H1 (cell line): ENCODE data around the gene ARMS2. TPM values are rescaled to one million over a fixed set of nuclear protein-coding genes. Genes with fewer than 3 reads are reported as not detected.
A peak's percentile ranks its signal among the peaks of the same experiment; 100 is the strongest.

ENCODE experiments used
- CTCF ChIA-PET: fragments of 300-600 bp; sonication (Branson Sonifier 250); formaldehyde crosslinking; loops from one replicate; lab custom pipeline; 2021; ENCODE audit not compliant: partially characterized antibody; lab: Charles Lee
- POLR2A ChIA-PET: fragments of 300-600 bp; sonication (Branson Sonifier 250); formaldehyde crosslinking; loops from one replicate; lab custom pipeline; 2021; ENCODE audit warnings: inconsistent platforms; ENCODE audit not compliant: partially characterized antibody; lab: Charles Lee
- DNase-seq, 2 experiments: peaks; one replicate each; pipeline versions ENCODE4 v3.0.0 to v3.0.0-alpha.2; 2010 to 2022; ENCODE audit warnings: low spot score in 2 of 2, low read depth in 1 of 2, mixed read lengths in 1 of 2
- FAIRE-seq: peaks from 2 replicates; lab custom pipeline; 2011; peaks lifted over from hg19 to GRCh38; lab: Jason Lieb, UNC
- H2AFZ ChIP-seq: 2 replicates; pipeline ENCODE4 v1.8.1; 2012; ENCODE audit warnings: low read length, inconsistent platforms
- H2AK5ac ChIP-seq: 2 replicates; pipeline ENCODE4 v1.6.1; 2013; ENCODE audit warnings: low read depth, low read length
- H2BK120ac ChIP-seq: replicated peaks from 2 replicates; pipeline ENCODE3; 2013; ENCODE audit warnings: low read depth, low read length, inconsistent platforms
- H2BK12ac ChIP-seq: 2 replicates; pipeline ENCODE4 v1.6.1; 2013; ENCODE audit warnings: low read depth, low read length
- H2BK15ac ChIP-seq: 2 replicates; pipeline ENCODE4 v1.6.1; 2013; ENCODE audit warnings: low read length
- H2BK20ac ChIP-seq: 2 replicates; pipeline ENCODE4 v1.6.1; 2013; ENCODE audit warnings: low read length
- H2BK5ac ChIP-seq: 2 replicates; pipeline ENCODE4 v1.6.1; 2013; ENCODE audit warnings: low read depth, low read length
- H3K14ac ChIP-seq: 2 replicates; pipeline ENCODE4 v1.6.1; 2013; ENCODE audit warnings: inconsistent platforms; ENCODE audit not compliant: insufficient read length
- H3K18ac ChIP-seq: 2 replicates; pipeline ENCODE4 v1.6.1; 2013; ENCODE audit warnings: low read length; ENCODE audit errors: extremely low read depth
- H3K23ac ChIP-seq: 2 replicates; pipeline ENCODE4 v1.6.1; 2013; ENCODE audit warnings: inconsistent platforms; ENCODE audit not compliant: insufficient read length
- H3K23me2 ChIP-seq: 2 replicates; pipeline ENCODE4 v1.6.1; 2013; ENCODE audit warnings: low read depth, low read length
- H3K27ac ChIP-seq: 2 replicates; pipeline ENCODE4 v1.6.1; 2011; ENCODE audit warnings: low read depth, low read length, inconsistent platforms
- H3K27me3 ChIP-seq, 4 experiments: replicated peaks in 1 of 4; 1 replicate in 1 of 4; 2 replicates in 3 of 4; pipeline versions ENCODE4 v1.6.1 to v1.8.1; 2011 to 2013; ENCODE audit warnings: low read length in 3 of 4, mild to moderate bottlenecking in 3 of 4, inconsistent platforms in 2 of 4, mixed read lengths in 2 of 4, moderate library complexity in 1 of 4; ENCODE audit not compliant: control insufficient read depth in 3 of 4, insufficient read depth in 3 of 4; ENCODE audit errors: extremely low read depth in 1 of 4
- H3K36me3 ChIP-seq, 4 experiments: 2 replicates each; pipeline versions ENCODE4 v1.6.1 to v1.8.1; 2011 to 2013; ENCODE audit warnings: mild to moderate bottlenecking in 4 of 4, low read length in 3 of 4, moderate library complexity in 2 of 4, control low read depth in 1 of 4, inconsistent platforms in 1 of 4; ENCODE audit not compliant: insufficient read depth in 4 of 4, control insufficient read depth in 2 of 4
- H3K4ac ChIP-seq: replicated peaks from 2 replicates; pipeline ENCODE3; 2013; ENCODE audit warnings: low read length, low read depth, mixed read lengths, inconsistent platforms; ENCODE audit not compliant: insufficient read length
- H3K4me1 ChIP-seq, 4 experiments: replicated peaks in 1 of 4; 1 replicate in 1 of 4; 2 replicates in 3 of 4; pipeline versions ENCODE4 v1.6.1 to v1.8.1; 2011 to 2013; ENCODE audit warnings: low read length in 3 of 4, inconsistent platforms in 2 of 4, mixed read lengths in 1 of 4; ENCODE audit not compliant: insufficient read depth in 4 of 4, control insufficient read depth in 3 of 4
- H3K4me2 ChIP-seq, 2 experiments: 2 replicates each; pipeline versions ENCODE4 v1.6.1 to v1.8.1; 2011 to 2013; ENCODE audit warnings: low read depth in 2 of 2, low read length in 2 of 2, control low read depth in 1 of 2, inconsistent platforms in 1 of 2, mild to moderate bottlenecking in 1 of 2; ENCODE audit not compliant: insufficient read depth in 1 of 2
- H3K4me3 ChIP-seq, 4 experiments: fragments of 200-600, 300-600 bp in 1 of 4; sonication (generic), shearing (Covaris generic), sonication (Bioruptor Twin) in 1 of 4; 2 replicates each; pipeline versions ENCODE4 v1.5.1 to v1.8.1; 2011 to 2016; ENCODE audit warnings: low read length in 4 of 4, low read depth in 3 of 4, control low read depth in 2 of 4, inconsistent platforms in 2 of 4, mild to moderate bottlenecking in 2 of 4, mixed read lengths in 1 of 4, moderate library complexity in 1 of 4; ENCODE audit not compliant: insufficient read depth in 2 of 4; ENCODE audit errors: extremely low read depth in 1 of 4
- H3K56ac ChIP-seq: replicated peaks from 2 replicates; pipeline ENCODE3; 2013; ENCODE audit warnings: low read depth, mild to moderate bottlenecking, mixed read lengths, low read length, inconsistent platforms; ENCODE audit not compliant: insufficient read length
- H3K79me1 ChIP-seq: 2 replicates; pipeline ENCODE4 v1.6.1; 2013; ENCODE audit warnings: low read depth, low read length, control low read depth
- H3K79me2 ChIP-seq, 2 experiments: 2 replicates each; pipeline versions ENCODE4 v1.6.1 to v1.8.1; 2012 to 2013; ENCODE audit warnings: low read length in 2 of 2, mild to moderate bottlenecking in 2 of 2, inconsistent platforms in 1 of 2; ENCODE audit not compliant: insufficient read depth in 2 of 2, control insufficient read depth in 1 of 2
- H3K9ac ChIP-seq, 4 experiments: replicated peaks in 1 of 4; 1 replicate in 1 of 4; 2 replicates in 3 of 4; pipeline versions ENCODE4 v1.6.1 to v1.8.1; 2011 to 2013; ENCODE audit warnings: low read depth in 3 of 4, low read length in 3 of 4, control low read depth in 2 of 4, mild to moderate bottlenecking in 2 of 4, moderate library complexity in 2 of 4, inconsistent platforms in 1 of 4; ENCODE audit errors: extremely low read depth in 1 of 4
- H3K9me3 ChIP-seq, 2 experiments: 2 replicates each; pipeline versions ENCODE4 v1.6.1 to v1.8.1; 2012 to 2013; ENCODE audit warnings: mild to moderate bottlenecking in 2 of 2, moderate library complexity in 2 of 2, control low read depth in 1 of 2, inconsistent platforms in 1 of 2, low read depth in 1 of 2, low read length in 1 of 2, mixed read lengths in 1 of 2; ENCODE audit not compliant: insufficient read depth in 2 of 2
- H4K20me1 ChIP-seq, 2 experiments: replicated peaks in 1 of 2; 2 replicates each; pipeline versions ENCODE3 to v1.8.1; 2011 to 2013; ENCODE audit warnings: inconsistent platforms in 2 of 2, low read length in 2 of 2, mild to moderate bottlenecking in 1 of 2; ENCODE audit not compliant: insufficient read depth in 2 of 2, control insufficient read depth in 1 of 2
- H4K5ac ChIP-seq: 2 replicates; pipeline ENCODE4 v1.6.1; 2013; ENCODE audit warnings: low read length, low read depth, mixed read lengths, inconsistent platforms; ENCODE audit not compliant: insufficient read length
- H4K8ac ChIP-seq: 2 replicates; pipeline ENCODE4 v1.8.0; 2013; ENCODE audit warnings: mild to moderate bottlenecking, moderate library complexity, low read length, inconsistent platforms; ENCODE audit not compliant: insufficient read depth; ENCODE audit errors: extremely low read depth
- H4K91ac ChIP-seq: replicated peaks from 2 replicates; pipeline ENCODE3; 2013; ENCODE audit warnings: low read length, mixed read lengths, inconsistent platforms; ENCODE audit not compliant: insufficient read length
- BACH1 ChIP-seq: IDR thresholded peaks from 2 replicates; pipeline ENCODE4 v1.6.1; 2012; ENCODE audit warnings: low read length, improper control_type of control experiment
- CBX5 ChIP-seq: fragments of 300-800, 300-1000 bp; sonication (generic); IDR thresholded peaks from 2 replicates; pipeline ENCODE4 v1.7.1; 2016; ENCODE audit warnings: antibody characterized with exemption, low read length, low read depth
- CTCF ChIP-seq, 3 experiments: IDR thresholded peaks; 1 replicate in 2 of 3; 2 replicates in 1 of 3; pipeline versions ENCODE4 v1.5.1 to v1.6.1; 2011; ENCODE audit warnings: low read length in 3 of 3, mild to moderate bottlenecking in 3 of 3, inconsistent platforms in 2 of 3, low read depth in 1 of 3, moderate library complexity in 1 of 3; ENCODE audit not compliant: insufficient read depth in 1 of 3; ENCODE audit errors: control extremely low read depth in 1 of 3
- EP300 ChIP-seq, 2 experiments: IDR thresholded peaks; 1 replicate in 1 of 2; 2 replicates in 1 of 2; pipeline ENCODE4 v1.6.1; 2011 to 2012; ENCODE audit warnings: low read depth in 2 of 2, low read length in 2 of 2, mild to moderate bottlenecking in 2 of 2, borderline replicate concordance in 1 of 2, inconsistent platforms in 1 of 2, moderate library complexity in 1 of 2
- GTF2F1 ChIP-seq: IDR thresholded peaks from 2 replicates; pipeline ENCODE4 v1.6.1; 2012; ENCODE audit warnings: low read depth, low read length, improper control_type of control experiment, borderline replicate concordance
- PHF8 ChIP-seq: fragments of 200-600 bp; sonication (generic); conservative IDR thresholded peaks from 2 replicates; pipeline ENCODE4 v1.7.1; 2012; ENCODE audit warnings: low read depth, mild to moderate bottlenecking, inconsistent platforms, low read length, moderate library complexity
- POLR2A ChIP-seq, 2 experiments: IDR thresholded peaks; 1 replicate in 1 of 2; 2 replicates in 1 of 2; pipeline ENCODE4 v1.6.1; 2011; ENCODE audit warnings: low read depth in 2 of 2, low read length in 2 of 2, mild to moderate bottlenecking in 2 of 2; ENCODE audit errors: control extremely low read depth in 1 of 2
- SAP30 ChIP-seq: fragments of 300-600 bp; sonication (generic); IDR thresholded peaks from 2 replicates; pipeline ENCODE4 v1.7.1; 2012; ENCODE audit warnings: low read length, moderate library complexity, mild to moderate bottlenecking, inconsistent platforms; ENCODE audit not compliant: insufficient read depth, insufficient replicate concordance
- SP1 ChIP-seq: IDR thresholded peaks from 2 replicates; pipeline ENCODE4 v1.6.1; 2011; ENCODE audit warnings: low read depth, low read length
- WGBS, 2 experiments: shearing (Covaris generic) in 1 of 2; methylation state at CpG; one replicate each; pipeline versions ENCODE4 v1.1.6 to v1.1.7; 2013 to 2015; ENCODE audit warnings: low lambda C conversion rate in 2 of 2, mixed read lengths in 2 of 2, inconsistent platforms in 1 of 2, low coverage in 1 of 2, missing lambda C conversion rate in 1 of 2; ENCODE audit not compliant: insufficient replicate concordance in 2 of 2, insufficient coverage in 1 of 2, insufficient read length in 1 of 2; ENCODE audit errors: extremely low coverage in 1 of 2, missing lambda C conversion rate in 1 of 2; 5-methylcytosine and 5-hydroxymethylcytosine counted together
- polyA plus RNA-seq, 7 experiments: library from polyadenylated mRNA; depleted of rRNA in 3 of 7; stranded (reverse) in 5 of 7; unstranded in 2 of 7; fragments of >200 nt in 5 of 7; fragments of 200-250 nt in 2 of 7; gene quantifications; 1 replicate in 5 of 7; 2 replicates in 1 of 7; 4 replicates in 1 of 7; pipeline versions ENCODE4 v1.2.1 to v1.2.3, GENCODE V29; 2011 to 2013; ENCODE audit warnings: missing spikeins in 2 of 7, mixed read lengths in 2 of 7
- total RNA-seq: library from RNA; stranded (reverse); fragmentation: NEBNext Ultra II Directional; extraction: Animal tissue kit (Norgen Biotek cat#: 25700); gene quantifications from 2 replicates; pipeline ENCODE4 v1.2.1, GENCODE V29; 2021

The ARMS2 gene
- total and polyA plus RNA-seq, 2 of the 8 experiments (the other 6 are each of a cell fraction or from before 2014, with no cell fraction given): not detected

- Histone ChIP-seq H2AK5ac (no peak overlapping the region), H3K23ac (no peak overlapping the region), H2AFZ (no peak overlapping the region), H3K4me2 (peak overlapping the region in 1 of 2 experiments; percentile 29; a peak in 1 of 4 replicates), H3K4me1 (peaks cover 7 to 28% (median 17%) of the 10 kb centered on the region in 4 experiments), H2BK12ac (0 out of 2 replicates have a peak overlapping the region, but pooled peaks have one; percentile 12), H3K36me3 (no peaks in the 10 kb centered on the region), H3K23me2 (no peaks in the 10 kb centered on the region), H3K27me3 (no peaks in the 10 kb centered on the region), H3K9me3 (no peaks in the 10 kb centered on the region), H3K56ac (no peak overlapping the region), H4K5ac (no peak overlapping the region), H3K18ac (no peak overlapping the region), H3K14ac (no peak overlapping the region), H2BK20ac (peak overlapping the region; percentile 66), H3K4me3 (no peak overlapping the region), H4K8ac (no peak overlapping the region), H3K27ac (no peak overlapping the region), H3K79me2 (no peaks in the 10 kb centered on the region), H4K91ac (peak overlapping the region; percentile 82), H2BK5ac (peak overlapping the region; percentile 32; the same call in 1 of the 2 replicates), H3K9ac (no peak overlapping the region), H4K20me1 (no peaks in the 10 kb centered on the region), H2BK15ac (0 out of 2 replicates have a peak overlapping the region, but pooled peaks have one; percentile 95), H2BK120ac (no peak overlapping the region), H3K79me1 (no peaks in the 10 kb centered on the region), H3K4ac (no peak overlapping the region)
- POLR2A ChIA-PET: interaction anchor here (1.0 kb wide), 1 partner anchor 19 kb away, joined by 3 read pairs; no protein-coding TSS in a partner anchor
- CTCF ChIA-PET: interaction anchor here (0.6 to 2.1 kb wide), 3 partner anchors 11 to 90 kb away, joined by 3 to 5 read pairs (median 3); no protein-coding TSS in a partner anchor
- DNase-seq: no peak
- WGBS, 2 experiments: 64% methylated on average over 16 of the region's 16 CpGs; no CpG with 5 or more reads in 1 of the 2 experiments
- no peak for FAIRE-seq
- TF ChIP-seq PHF8 (no peak), CBX5 (no peak), SAP30 (no peak), CTCF (IDR thresholded peaks at IDR 0.05; ENCODE audit: control extremely low read depth in 1 of 3, insufficient read depth in 1 of 3, low read depth in 1 of 3, low read length in 3 of 3) (no peak), POLR2A (IDR thresholded peaks at IDR 0.05; ENCODE audit: control extremely low read depth in 1 of 2, low read depth in 2 of 2, low read length in 2 of 2) (no peak), BACH1 (no peak), GTF2F1 (no peak), SP1 (no peak), EP300 (IDR thresholded peaks at IDR 0.05; ENCODE audit: borderline replicate concordance in 1 of 2, low read depth in 2 of 2, low read length in 2 of 2) (no peak)
Observed at GRCh38 chr10:122475591-122476332, 21.3 kb downstream of the ARMS2 start.
